Activated naive CD8-positive, alpha-beta T cell treated with anti-CD3 and anti-CD28 coated beads, Interleukin-2, amount 10 ng/mL, durations not matched to agents 7 days and 5 days (primary cell): ENCODE measurements around the gene AEBP1. TPM values are rescaled to one million over a fixed set of nuclear protein-coding genes. Genes with fewer than 3 reads are reported as not detected.

Source experiments
- ATAC-seq: fragments of 150-1000 bp; cut with Tn5 transposase; one replicate; pipeline ENCODE4 v1.10.0; 2021; ENCODE audit warnings: low read depth, moderate library complexity
- POLR2A ChIA-PET: fragments of 350-600 bp; sonication (Branson Sonifier 250); formaldehyde crosslinking; loops from one replicate; lab custom pipeline; 2021; ENCODE audit warnings: antibody characterized with exemption; lab: Charles Lee
- DNase-seq: peaks from one replicate; pipeline ENCODE4 v3.0.0; 2021
- H3K27ac Mint-ChIP-seq: one replicate; pipeline ENCODE4 v1.8.0; 2022; ENCODE audit warnings: mild to moderate bottlenecking, mixed read lengths
- H3K27me3 Mint-ChIP-seq: one replicate; pipeline ENCODE4 v1.8.0; 2022; ENCODE audit warnings: mild to moderate bottlenecking, moderate library complexity, mixed read lengths
- H3K36me3 Mint-ChIP-seq: one replicate; pipeline ENCODE4 v1.8.0; 2021; ENCODE audit warnings: mild to moderate bottlenecking, mixed read lengths
- H3K4me1 Mint-ChIP-seq: one replicate; pipeline ENCODE4 v1.8.0; 2021; ENCODE audit warnings: mixed read lengths
- H3K4me3 Mint-ChIP-seq: one replicate; pipeline ENCODE4 v1.8.0; 2022; ENCODE audit warnings: mild to moderate bottlenecking, moderate library complexity, mixed read lengths
- H3K9me3 Mint-ChIP-seq: one replicate; pipeline ENCODE4 v1.8.0; 2021; ENCODE audit warnings: mixed read lengths
- total RNA-seq, 2 experiments: library from RNA; stranded (reverse); gene quantifications; one replicate each; pipeline ENCODE4 v1.2.3, GENCODE V29; 2021

AEBP1 gene
- total RNA-seq, 2 experiments from 2014 or later, result 21.5 to 22.0 TPM

GRCh38 chr7:44073664-44074348, 30.3 kb upstream of the AEBP1 start:
- Mint-ChIP-seq H3K27me3 (no peaks in the 10 kb centered on the region), H3K27ac (peak overlapping the region; percentile 79), H3K4me1 (peaks cover 31% of the 10 kb centered on the region), H3K9me3 (no peaks in the 10 kb centered on the region), H3K36me3 (peaks cover 15% of the 10 kb centered on the region), H3K4me3 (peak overlapping the region; percentile 68)
- ATAC-seq, result peak; percentile 93
- POLR2A ChIA-PET, result interaction anchor here (1.3 to 2.4 kb wide), 2 partner anchors 8 to 29 kb away, joined by 3 to 10 read pairs; partner anchors contain the start of gene DBNL
- DNase-seq, result peak; percentile 69

- H3K27me3 Mint-ChIP-seq, result no peaks in the 10 kb centered on the region
- H3K4me1 Mint-ChIP-seq, result peaks cover 33% of the 10 kb centered on the region
- no peaks in the 10 kb centered on the region for H3K9me3 Mint-ChIP-seq
- H3K27ac Mint-ChIP-seq, result peak overlapping the region; percentile 79
- POLR2A ChIA-PET, result interaction anchor here (1.0 to 2.4 kb wide), 3 partner anchors 8 to 56 kb away, joined by 3 to 10 read pairs (median 3); partner anchors contain the start of gene DBNL
- DNase-seq (no peak), ATAC-seq (peak; percentile 4)
- H3K36me3 Mint-ChIP-seq, result peaks cover 15% of the 10 kb centered on the region
- peak overlapping the region; percentile 16 for H3K4me3 Mint-ChIP-seq
Measured at GRCh38 chr7:44074349-44074695, 29.8 kb upstream of the AEBP1 start.

- no peaks in the 10 kb centered on the region for H3K27me3 Mint-ChIP-seq
- POLR2A ChIA-PET, result interaction anchor here (0.5 to 2.4 kb wide), 6 partner anchors 11 to 507 kb away, joined by 3 to 10 read pairs (median 3); partner anchors contain the start of genes DBNL, POLD2 and TMED4
- peaks cover 15% of the 10 kb centered on the region for H3K36me3 Mint-ChIP-seq
- H3K4me3 Mint-ChIP-seq, result no peak overlapping the region
- ATAC-seq (no peak), DNase-seq (no peak)
- peaks cover 31% of the 10 kb centered on the region for H3K4me1 Mint-ChIP-seq
- H3K9me3 Mint-ChIP-seq, result no peaks in the 10 kb centered on the region
- peak overlapping the region; percentile 79 for H3K27ac Mint-ChIP-seq
Measured at GRCh38 chr7:44075296-44076075, 28.7 kb upstream of the AEBP1 start.

GRCh38 chr7:44076101-44076895, 27.8 kb upstream of the AEBP1 start:
- Mint-ChIP-seq H3K27ac (no peak overlapping the region), H3K4me1 (peaks cover 36% of the 10 kb centered on the region), H3K36me3 (peaks cover 19% of the 10 kb centered on the region)

GRCh38 chr7:44077061-44077460, 27.1 kb upstream of the AEBP1 start:
- no peak overlapping the region for H3K4me3 Mint-ChIP-seq
- H3K27ac Mint-ChIP-seq, result peak overlapping the region; percentile 51
- H3K36me3 Mint-ChIP-seq, result peaks cover 19% of the 10 kb centered on the region
- POLR2A ChIA-PET, result no interaction called here
- no peaks in the 10 kb centered on the region for H3K9me3 Mint-ChIP-seq
- no peak for ATAC-seq
- H3K27me3 Mint-ChIP-seq, result no peaks in the 10 kb centered on the region
- peaks cover 35% of the 10 kb centered on the region for H3K4me1 Mint-ChIP-seq
- no peak for DNase-seq

More at GRCh38 chr7:44076101-44076895, 27.8 kb upstream of the AEBP1 start:
- H3K9me3 Mint-ChIP-seq, result no peaks in the 10 kb centered on the region
- ATAC-seq (no peak), DNase-seq (no peak)
- H3K27me3 Mint-ChIP-seq, result no peaks in the 10 kb centered on the region
- H3K4me3 Mint-ChIP-seq, result no peak overlapping the region
- POLR2A ChIA-PET, result interaction anchor here (1.2 to 1.4 kb wide), 3 partner anchors 12 to 47 kb away, joined by 3 read pairs; partner anchors contain the start of gene POLD2

GRCh38 chr7:44077681-44078091, 26.5 kb upstream of the AEBP1 start:
- ATAC-seq, result no peak
- POLR2A ChIA-PET, result interaction anchor here (1.2 kb wide), 1 partner anchor 15 kb away, joined by 3 read pairs; no protein-coding TSS in a partner anchor
- H3K36me3 Mint-ChIP-seq, result peaks cover 19% of the 10 kb centered on the region

GRCh38 chr7:44078521-44078920, 25.6 kb upstream of the AEBP1 start:
- DNase-seq (no peak), ATAC-seq (no peak)
- POLR2A ChIA-PET, result interaction anchor here (0.7 to 1.2 kb wide), 2 partner anchors 16 to 33 kb away, joined by 3 read pairs; no protein-coding TSS in a partner anchor
- Mint-ChIP-seq H3K4me3 (peak overlapping the region; percentile 17), H3K27me3 (no peaks in the 10 kb centered on the region), H3K27ac (peak overlapping the region; percentile 60), H3K4me1 (peaks cover 34% of the 10 kb centered on the region), H3K36me3 (peaks cover 19% of the 10 kb centered on the region), H3K9me3 (no peaks in the 10 kb centered on the region)

More at GRCh38 chr7:44077681-44078091, 26.5 kb upstream of the AEBP1 start:
- H3K27ac Mint-ChIP-seq, result peak overlapping the region; percentile 54
- peak overlapping the region; percentile 36 for H3K4me3 Mint-ChIP-seq
- no peak for DNase-seq
- no peaks in the 10 kb centered on the region for H3K9me3 Mint-ChIP-seq
- peaks cover 29% of the 10 kb centered on the region for H3K4me1 Mint-ChIP-seq
- no peaks in the 10 kb centered on the region for H3K27me3 Mint-ChIP-seq

- peaks cover 34% of the 10 kb centered on the region for H3K4me1 Mint-ChIP-seq
- DNase-seq, result no peak
- no peak overlapping the region for H3K27ac Mint-ChIP-seq
- ATAC-seq, result no peak
- H3K9me3 Mint-ChIP-seq, result no peaks in the 10 kb centered on the region
- no peak overlapping the region for H3K4me3 Mint-ChIP-seq
- POLR2A ChIA-PET, result interaction anchor here (1.8 kb wide), 1 partner anchor 23 kb away, joined by 5 read pairs; no protein-coding TSS in a partner anchor
- H3K27me3 Mint-ChIP-seq, result no peaks in the 10 kb centered on the region
- H3K36me3 Mint-ChIP-seq, result peaks cover 18% of the 10 kb centered on the region
Measured at GRCh38 chr7:44079331-44080021, 24.7 kb upstream of the AEBP1 start.

GRCh38 chr7:44080118-44080517, 24.0 kb upstream of the AEBP1 start:
- Mint-ChIP-seq H3K9me3 (no peaks in the 10 kb centered on the region), H3K27me3 (no peaks in the 10 kb centered on the region), H3K36me3 (peaks cover 18% of the 10 kb centered on the region), H3K4me3 (no peak overlapping the region), H3K27ac (no peak overlapping the region), H3K4me1 (peaks cover 32% of the 10 kb centered on the region)
- POLR2A ChIA-PET, result interaction anchor here (1.7 to 1.9 kb wide), 6 partner anchors 14 to 121 kb away, joined by 5 to 20 read pairs (median 8); partner anchors contain the start of genes AEBP1, PGAM2, POLD2 and YKT6
- ATAC-seq (no peak), DNase-seq (no peak)

- Mint-ChIP-seq H3K9me3 (no peaks in the 10 kb centered on the region), H3K4me1 (peaks cover 32% of the 10 kb centered on the region), H3K36me3 (peaks cover 15% of the 10 kb centered on the region), H3K27me3 (no peaks in the 10 kb centered on the region), H3K4me3 (peak overlapping the region; percentile 92), H3K27ac (peak overlapping the region; percentile 93)
- DNase-seq (no peak), ATAC-seq (no peak)
- POLR2A ChIA-PET, result interaction anchor here (0.8 to 1.9 kb wide), 15 partner anchors 9 to 897 kb away, joined by 3 to 20 read pairs (median 5); partner anchors contain the start of genes AEBP1, DBNL, PGAM2 and POLD2
Measured at GRCh38 chr7:44080686-44081265, 23.4 kb upstream of the AEBP1 start.

GRCh38 chr7:44081266-44081748, 22.8 kb upstream of the AEBP1 start:
- H3K4me1 Mint-ChIP-seq, result peaks cover 32% of the 10 kb centered on the region
- peaks cover 14% of the 10 kb centered on the region for H3K36me3 Mint-ChIP-seq
- DNase-seq (peak; percentile 53), ATAC-seq (no peak)
- POLR2A ChIA-PET, result interaction anchor here (0.6 to 1.9 kb wide), 17 partner anchors 9 to 897 kb away, joined by 3 to 20 read pairs (median 5); partner anchors contain the start of genes AEBP1, DBNL, PGAM2 and POLD2
- peak overlapping the region; percentile 92 for H3K4me3 Mint-ChIP-seq
- H3K9me3 Mint-ChIP-seq, result no peaks in the 10 kb centered on the region
- peak overlapping the region; percentile 93 for H3K27ac Mint-ChIP-seq
- H3K27me3 Mint-ChIP-seq, result no peaks in the 10 kb centered on the region
